Type B pancreatic cell (in vitro differentiated cells): ENCODE data around the gene SYNPR. TPM values are rescaled to one million over a fixed set of nuclear protein-coding genes. Genes with fewer than 3 reads are reported as not detected.
A peak's percentile ranks its signal among the peaks of the same experiment; 100 is the strongest.
"Not testable (repeated sequence)": the region's sequence is repeated elsewhere in the genome, so short reads cannot be mapped to it uniquely, and the experiment has no call there.

Experiments
- DNase-seq: peaks from one replicate; pipeline ENCODE4 v3.0.0; 2021; ENCODE audit warnings: mixed read lengths; ENCODE audit not compliant: unreplicated experiment; ENCODE audit errors: extremely low spot score
- H3K27ac Mint-ChIP-seq: 2 replicates; pipeline ENCODE4 v1.8.0; 2021; ENCODE audit warnings: mild to moderate bottlenecking, mixed read lengths
- H3K27me3 Mint-ChIP-seq: 2 replicates; pipeline ENCODE4 v1.8.0; 2021; ENCODE audit warnings: mixed read lengths
- H3K36me3 Mint-ChIP-seq: 2 replicates; pipeline ENCODE4 v1.8.0; 2021; ENCODE audit warnings: mixed read lengths
- H3K4me1 Mint-ChIP-seq: one replicate; pipeline ENCODE4 v1.8.0; 2021; ENCODE audit warnings: mixed read lengths; ENCODE audit not compliant: unreplicated experiment
- H3K4me3 Mint-ChIP-seq: 2 replicates; pipeline ENCODE4 v1.8.0; 2021; ENCODE audit warnings: mild to moderate bottlenecking, mixed read lengths
- H3K9me3 Mint-ChIP-seq: 2 replicates; pipeline ENCODE4 v1.8.0; 2021; ENCODE audit warnings: mixed read lengths
- CTCF ChIP-seq: fragments of 200-600 bp; sonication (generic); conservative IDR thresholded peaks from 2 replicates; pipeline ENCODE4 v1.5.0; 2021; ENCODE audit warnings: antibody characterized with exemption, mild to moderate bottlenecking
- total RNA-seq: library from RNA; stranded (reverse); gene quantifications from 2 replicates; pipeline ENCODE4 v1.2.1, GENCODE V29; 2021; ENCODE audit warnings: low replicate concordance

SYNPR gene
- total RNA-seq, 1 donor from 2014 or later, result 2.3 TPM

DNA sequence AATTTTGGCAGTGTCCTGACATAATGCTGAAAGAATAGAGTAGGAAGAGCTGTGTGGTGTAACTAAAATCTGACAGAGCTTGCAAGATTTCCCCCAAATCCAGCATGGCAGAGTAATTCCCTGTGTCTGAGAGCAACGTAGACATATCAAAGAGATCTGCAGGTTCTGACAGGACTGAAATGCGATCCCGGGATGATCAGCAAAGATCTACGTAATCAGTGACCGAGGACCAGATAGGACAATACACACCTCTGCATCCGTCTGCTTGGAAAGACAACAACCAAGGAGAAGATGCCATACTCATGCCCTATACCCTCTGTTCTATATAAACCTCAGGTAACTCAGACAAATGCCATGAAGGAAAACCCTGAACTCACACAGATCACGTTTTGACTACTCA, 26.6 kb upstream of the SYNPR start:
- Mint-ChIP-seq H3K36me3 (no peaks in the 10 kb centered on the region), H3K27ac (no peak overlapping the region), H3K9me3 (no peaks in the 10 kb centered on the region), H3K4me3 (no peak overlapping the region), H3K27me3 (peaks cover 6% of the 10 kb centered on the region), H3K4me1 (no peaks in the 10 kb centered on the region)
- DNase-seq, result no peak
- TF ChIP-seq CTCF, result no peak

DNA sequence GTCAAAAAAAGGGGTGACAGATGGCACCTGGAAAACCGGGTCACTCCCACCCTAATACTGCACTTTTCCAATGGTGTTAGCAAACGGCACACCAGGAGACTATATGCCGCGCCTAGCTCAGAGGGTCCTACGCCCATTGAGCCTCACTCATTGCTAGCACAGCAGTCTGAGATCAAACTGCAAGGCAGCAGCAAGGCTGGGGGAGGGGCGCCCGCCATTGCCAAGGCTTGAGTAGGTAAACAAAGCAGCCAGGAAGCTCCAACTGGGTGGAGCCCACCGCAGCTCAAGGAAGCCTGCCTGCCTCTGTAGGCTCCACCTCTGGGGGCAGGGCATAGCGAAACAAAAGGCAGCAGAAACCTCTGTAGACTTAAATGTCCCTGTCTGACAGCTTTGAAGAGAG, 22.3 kb upstream of the SYNPR start:
- H3K4me1 Mint-ChIP-seq, DNase-seq, H3K9me3 Mint-ChIP-seq, H3K27ac Mint-ChIP-seq, H3K36me3 Mint-ChIP-seq, H3K4me3 Mint-ChIP-seq: not testable (repeated sequence)
- peaks cover 16% of the 10 kb centered on the region for H3K27me3 Mint-ChIP-seq

GRCh38 chr3:63264716-63265115, 13.4 kb upstream of the SYNPR start:
- Mint-ChIP-seq H3K4me1 (no peaks in the 10 kb centered on the region), H3K9me3 (no peaks in the 10 kb centered on the region), H3K4me3 (no peak overlapping the region), H3K27ac (no peak overlapping the region), H3K36me3 (no peaks in the 10 kb centered on the region), H3K27me3 (peaks cover 2% of the 10 kb centered on the region)
- no peak for DNase-seq
- TF ChIP-seq CTCF, result no peak

DNA sequence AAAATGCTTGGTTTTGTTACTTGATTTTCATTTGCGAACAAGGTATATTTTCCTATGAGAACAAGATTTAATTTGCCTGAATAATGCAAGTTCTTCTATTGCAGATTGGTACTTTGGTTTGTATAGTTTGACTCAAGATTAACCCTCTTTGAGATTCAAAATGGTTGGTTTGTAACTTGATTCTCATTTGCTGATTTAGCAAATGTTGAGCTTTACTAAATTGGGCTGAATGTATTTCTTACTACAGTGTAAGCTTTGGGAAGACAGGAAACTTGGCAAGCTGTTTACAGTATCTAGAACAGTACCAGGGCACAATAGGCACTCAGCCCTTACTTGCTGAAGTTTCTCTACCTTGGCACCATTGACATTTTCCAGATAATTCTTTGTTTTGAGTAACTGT, 3.7 kb upstream of the SYNPR start:
- TF ChIP-seq CTCF, result no peak
- peaks cover 7% of the 10 kb centered on the region for H3K4me1 Mint-ChIP-seq
- H3K36me3 Mint-ChIP-seq, result no peaks in the 10 kb centered on the region
- peaks cover 69% of the 10 kb centered on the region for H3K27me3 Mint-ChIP-seq
- no peak overlapping the region for H3K27ac Mint-ChIP-seq
- DNase-seq, result no peak
- H3K4me3 Mint-ChIP-seq, result no peak overlapping the region
- peaks cover 11% of the 10 kb centered on the region for H3K9me3 Mint-ChIP-seq

- no peak for DNase-seq
- H3K27me3 Mint-ChIP-seq, result peaks cover 74% of the 10 kb centered on the region
- H3K36me3 Mint-ChIP-seq, result peaks cover 1% of the 10 kb centered on the region
- H3K9me3 Mint-ChIP-seq, result peaks cover 11% of the 10 kb centered on the region
- TF ChIP-seq CTCF, result no peak
- peaks cover 8% of the 10 kb centered on the region for H3K4me1 Mint-ChIP-seq
- H3K27ac Mint-ChIP-seq, result no peak overlapping the region
- H3K4me3 Mint-ChIP-seq, result peak overlapping the region; percentile 86
Measured at GRCh38 chr3:63279005-63279841, 1.1 kb downstream of the SYNPR start.

DNA sequence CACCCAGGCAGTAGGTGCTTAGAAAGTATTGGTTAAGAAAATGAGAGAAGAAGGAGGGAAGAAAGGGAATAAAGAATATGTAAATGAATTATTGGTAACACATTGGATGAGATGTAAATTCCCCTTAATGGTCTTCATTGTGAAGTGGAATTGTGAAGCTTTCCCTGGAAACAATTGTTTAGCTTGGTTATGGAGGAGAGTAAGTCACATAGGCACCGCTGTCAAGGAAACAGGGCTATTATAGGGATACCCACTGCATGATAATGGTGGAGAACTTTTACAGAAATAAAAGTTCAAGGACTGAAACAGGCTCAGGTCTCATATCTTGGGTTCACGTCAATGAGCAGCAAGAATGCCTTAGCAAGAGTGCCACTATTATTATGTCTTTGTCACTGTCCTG, 9.5 kb downstream of the SYNPR start:
- H3K9me3 Mint-ChIP-seq, result no peaks in the 10 kb centered on the region
- H3K27ac Mint-ChIP-seq, result no peak overlapping the region
- H3K36me3 Mint-ChIP-seq, result peaks cover 7% of the 10 kb centered on the region
- no peaks in the 10 kb centered on the region for H3K4me1 Mint-ChIP-seq
- no peak for TF ChIP-seq CTCF
- peaks cover 6% of the 10 kb centered on the region for H3K27me3 Mint-ChIP-seq
- no peak overlapping the region for H3K4me3 Mint-ChIP-seq
- no peak for DNase-seq
